Kidney (tissue), 14 donors: ENCODE measurements around the gene VCL. TPM values are rescaled to one million over a fixed set of nuclear protein-coding genes. Genes with fewer than 3 reads are reported as not detected.

Experiments used
- DNase-seq, 5 donors: peaks; one replicate each; pipeline ENCODE4 v3.0.0-alpha.2; 2013 to 2020
- FAIRE-seq: peaks from 2 replicates; lab custom pipeline; 2012; peaks lifted over from hg19 to GRCh38; lab: Jason Lieb, UNC
- H3K27ac ChIP-seq, 2 donors: one replicate each; pipeline ENCODE4 v1.7.0; 2013; ENCODE audit warnings: low read depth in 2 of 2, low read length in 2 of 2, inconsistent platforms in 1 of 2
- H3K27me3 ChIP-seq: one replicate; pipeline ENCODE4 v1.7.1; 2013; ENCODE audit warnings: low read length, inconsistent platforms; ENCODE audit not compliant: control insufficient read depth, insufficient read depth
- H3K36me3 ChIP-seq, 3 donors: one replicate each; pipeline versions ENCODE4 v1.7.0 to v1.7.1; 2013; ENCODE audit warnings: low read length in 3 of 3, control low read depth in 1 of 3, inconsistent platforms in 1 of 3; ENCODE audit not compliant: insufficient read depth in 3 of 3, control insufficient read depth in 2 of 3
- H3K4me1 ChIP-seq, 3 donors: one replicate each; pipeline versions ENCODE4 v1.7.0 to v1.7.1; 2013; ENCODE audit warnings: low read length in 3 of 3, inconsistent platforms in 1 of 3, low read depth in 1 of 3; ENCODE audit not compliant: control insufficient read depth in 2 of 3, insufficient read depth in 2 of 3
- H3K4me3 ChIP-seq, 3 donors: one replicate each; pipeline versions ENCODE4 v1.7.0 to v1.8.1; 2013; ENCODE audit warnings: low read length in 3 of 3, control low read depth in 1 of 3, inconsistent platforms in 1 of 3
- H3K9ac ChIP-seq, 3 donors: one replicate each; pipeline versions ENCODE4 v1.7.0 to v1.7.1; 2013; ENCODE audit warnings: low read length in 3 of 3, control low read depth in 1 of 3, inconsistent platforms in 1 of 3
- H3K9me3 ChIP-seq, 3 donors: one replicate each; pipeline versions ENCODE4 v1.7.0 to v1.7.1; 2013; ENCODE audit warnings: low read length in 3 of 3, control low read depth in 1 of 3, inconsistent platforms in 1 of 3; ENCODE audit not compliant: control insufficient read depth in 2 of 3, insufficient read depth in 1 of 3
- intact Hi-C: fragments of 100-400 bp; cut with DNase I; formaldehyde crosslinking; loops from one replicate; pipeline ENCODE4 v1.11.1; 2022
- polyA plus RNA-seq: library from polyadenylated mRNA; stranded (reverse); fragments of 350-450 nt; fragmentation: Illumina TruSeq; extraction: RNeasy Lipid Tissue Mini Kit (QIAGEN cat#74804); gene quantifications from one replicate; pipeline ENCODE4 v1.2.3, GENCODE V29; 2014; ENCODE audit warnings: low read depth, low replicate concordance; ENCODE audit not compliant: insufficient read depth
- total RNA-seq: library from RNA; stranded (reverse); fragmentation: NEBNext Ultra II Directional; extraction: Animal tissue kit (Norgen Biotek cat#: 25700); gene quantifications from one replicate; pipeline ENCODE4 v1.2.1, GENCODE V29; 2021
- TF ChIP-seq, protein P1 (sequence below): IDR thresholded peaks from 3 replicates; pipeline ENCODE4 v1.5.1; 2012; ENCODE audit warnings: mild to moderate bottlenecking, moderate library complexity, borderline replicate concordance; ENCODE audit not compliant: insufficient read depth; ENCODE audit errors: extremely low read depth
- donor health status: control.
- donor health status: control.
- donor health status: control.
- donor health status: control.
- donor health status: control.
- donor health status: DM: yes; HTN: yes; CAD: no.
- donor health status: Normal renal cell carcinoma (clear cell type).

VCL gene
- total and polyA plus RNA-seq, 2 donors from 2014 or later = 23.8 to 167 TPM

DNA sequence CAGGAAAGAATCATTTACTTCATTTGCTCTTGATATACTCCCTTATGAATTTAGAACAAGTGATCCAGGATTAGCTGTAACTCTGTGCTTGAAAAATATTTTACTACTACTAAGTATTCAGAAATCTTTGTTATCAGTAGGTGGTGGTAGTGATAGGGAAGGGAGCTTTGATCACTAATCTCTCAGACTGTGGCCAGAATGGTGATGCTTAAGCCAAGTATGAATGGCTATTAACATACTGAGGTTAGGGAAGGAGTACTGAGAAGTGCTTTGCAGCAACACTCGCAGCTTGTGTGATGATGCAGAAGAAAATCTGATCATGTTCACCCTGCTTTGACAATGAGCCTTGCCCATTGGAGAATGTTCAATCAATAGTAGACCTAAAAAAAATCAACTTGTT lies 123.5 kb downstream of the VCL start:
- Histone ChIP-seq H3K9me3 (no peaks in the 10 kb centered on the region), H3K27me3 (no peaks in the 10 kb centered on the region), H3K4me1 (no peaks in the 10 kb centered on the region), H3K4me3 (no peak overlapping the region), H3K9ac (no peak overlapping the region), H3K36me3 (peaks cover 7 to 49% (median 30%) of the 10 kb centered on the region in 3 donors), H3K27ac (no peak overlapping the region)
- no peak for DNase-seq
- TF ChIP-seq, protein P1, sequence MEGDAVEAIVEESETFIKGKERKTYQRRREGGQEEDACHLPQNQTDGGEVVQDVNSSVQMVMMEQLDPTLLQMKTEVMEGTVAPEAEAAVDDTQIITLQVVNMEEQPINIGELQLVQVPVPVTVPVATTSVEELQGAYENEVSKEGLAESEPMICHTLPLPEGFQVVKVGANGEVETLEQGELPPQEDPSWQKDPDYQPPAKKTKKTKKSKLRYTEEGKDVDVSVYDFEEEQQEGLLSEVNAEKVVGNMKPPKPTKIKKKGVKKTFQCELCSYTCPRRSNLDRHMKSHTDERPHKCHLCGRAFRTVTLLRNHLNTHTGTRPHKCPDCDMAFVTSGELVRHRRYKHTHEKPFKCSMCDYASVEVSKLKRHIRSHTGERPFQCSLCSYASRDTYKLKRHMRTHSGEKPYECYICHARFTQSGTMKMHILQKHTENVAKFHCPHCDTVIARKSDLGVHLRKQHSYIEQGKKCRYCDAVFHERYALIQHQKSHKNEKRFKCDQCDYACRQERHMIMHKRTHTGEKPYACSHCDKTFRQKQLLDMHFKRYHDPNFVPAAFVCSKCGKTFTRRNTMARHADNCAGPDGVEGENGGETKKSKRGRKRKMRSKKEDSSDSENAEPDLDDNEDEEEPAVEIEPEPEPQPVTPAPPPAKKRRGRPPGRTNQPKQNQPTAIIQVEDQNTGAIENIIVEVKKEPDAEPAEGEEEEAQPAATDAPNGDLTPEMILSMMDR = no peak
- intact Hi-C loops = no loop called here
- FAIRE-seq = no peak

DNA sequence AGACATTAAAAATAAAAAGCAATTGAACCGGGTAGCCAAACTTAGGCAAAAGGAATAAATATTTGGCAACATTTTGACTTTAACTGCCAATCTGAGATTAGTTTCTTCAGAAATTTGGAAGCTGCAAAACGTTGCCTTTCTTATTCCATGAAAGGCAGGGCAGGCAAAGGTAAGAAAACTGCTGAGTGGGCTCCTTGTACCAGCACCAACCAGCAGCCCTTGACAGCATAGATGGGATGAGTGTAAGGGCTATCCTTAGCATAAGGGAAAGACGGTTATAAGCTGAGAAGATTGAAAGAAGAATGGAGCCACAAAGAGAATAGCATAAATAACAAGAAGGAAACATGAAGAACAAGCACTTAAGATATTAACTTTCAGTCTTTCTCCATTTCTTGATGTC lies 124.1 kb downstream of the VCL start:
- intact Hi-C loops = no loop called here
- Histone ChIP-seq H3K4me3 (no peak overlapping the region), H3K4me1 (no peaks in the 10 kb centered on the region), H3K9me3 (no peaks in the 10 kb centered on the region), H3K36me3 (peaks cover 8 to 49% (median 30%) of the 10 kb centered on the region in 3 donors), H3K27me3 (no peaks in the 10 kb centered on the region), H3K27ac (no peak overlapping the region), H3K9ac (no peak overlapping the region)
- FAIRE-seq (no peak), DNase-seq (no peak)
- TF ChIP-seq, protein P1 = no peak

DNA sequence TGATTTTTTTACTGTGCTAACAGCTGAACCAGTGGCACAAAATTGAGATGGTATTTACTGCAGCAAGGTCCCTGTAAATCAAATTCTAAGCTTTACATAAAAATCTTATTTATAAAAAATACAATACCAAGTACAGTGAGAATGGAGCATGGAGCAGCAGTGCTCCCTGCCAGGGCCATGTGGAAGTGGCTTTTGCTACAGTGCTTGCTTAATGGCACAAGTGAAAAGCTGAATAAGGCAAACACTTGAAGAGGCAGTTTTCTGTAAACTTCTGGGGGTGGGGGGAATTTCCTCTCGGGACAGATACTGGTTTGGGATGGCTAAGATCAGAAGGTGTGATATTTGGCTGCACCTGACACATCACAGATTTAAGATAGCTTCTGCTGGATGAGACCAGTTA lies 125.2 kb downstream of the VCL start:
- Histone ChIP-seq H3K36me3 (peaks cover 9 to 39% (median 25%) of the 10 kb centered on the region in 3 donors), H3K9ac (no peak overlapping the region), H3K9me3 (no peaks in the 10 kb centered on the region), H3K4me3 (no peak overlapping the region), H3K27ac (no peak overlapping the region), H3K27me3 (no peaks in the 10 kb centered on the region), H3K4me1 (no peaks in the 10 kb centered on the region)
- FAIRE-seq = no peak
- TF ChIP-seq, protein P1 = no peak
- intact Hi-C loops = no loop called here
- DNase-seq = no peak
